Measurements from ENCODE around the gene ZNF384. TPM values are rescaled to one million over a fixed set of nuclear protein-coding genes. Genes with fewer than 3 reads are reported as not detected.
"Not testable (repeated sequence)": the region's sequence is repeated elsewhere in the genome, so short reads cannot be mapped to it uniquely, and the experiment has no call there.

The ZNF384 gene
- total RNA-seq, 2 experiments from 2014 or later, result 67.6 TPM

GRCh38 chr12:6708960-6709394 is 19.8 kb upstream of the ZNF384 start:
- Histone ChIP-seq H3K27ac (ENCODE audit: low read depth in 1 of 2, low read length in 2 of 2) (peak overlapping the region in 1 of 2 donors; percentile 52), H3K4me1 (ENCODE audit: insufficient read depth, low read length) (peaks cover 11% of the 10 kb centered on the region), H3K36me3 (ENCODE audit: insufficient read depth, low read length) (no peaks in the 10 kb centered on the region), H3K27me3 (ENCODE audit: control insufficient read depth in 1 of 2, insufficient read depth in 2 of 2, low read length in 2 of 2) (peaks cover 5 to 7% of the 10 kb centered on the region in 2 experiments), H3K4me3 (ENCODE audit: low read length) (peak overlapping the region; percentile 36), H3K9me3 (ENCODE audit: control insufficient read depth in 1 of 2, insufficient read depth in 1 of 2, low read length in 2 of 2) (no peaks in the 10 kb centered on the region)
- CTCF ChIA-PET, result no interaction called here
- Mint-ChIP-seq H3K27me3 (peaks cover 25% of the 10 kb centered on the region), H3K9me3 (no peaks in the 10 kb centered on the region), H3K4me1 (ENCODE audit: low read depth) (peaks cover 9% of the 10 kb centered on the region), H3K36me3 (ENCODE audit: low read depth) (no peaks in the 10 kb centered on the region), H3K27ac (peak overlapping the region; percentile 79), H3K4me3 (peak overlapping the region; percentile 87)
- TF ChIP-seq CTCF (IDR thresholded peaks at IDR 0.05), result no peak
- DNase-seq (peak in 4 of 14 experiments; percentile 16 to 67 (median 39)), ATAC-seq (ENCODE audit: poor library complexity) (peak; percentile 84)
- intact Hi-C loops (cut with DNase I, micrococcal nuclease), result no loop called here
- POLR2A ChIA-PET, result interaction anchor here (1.3 to 1.9 kb wide), 5 partner anchors 15 to 229 kb away, joined by 3 to 21 read pairs (median 3); partner anchors contain the start of genes COPS7A, SPSB2 and ZNF384

DNA sequence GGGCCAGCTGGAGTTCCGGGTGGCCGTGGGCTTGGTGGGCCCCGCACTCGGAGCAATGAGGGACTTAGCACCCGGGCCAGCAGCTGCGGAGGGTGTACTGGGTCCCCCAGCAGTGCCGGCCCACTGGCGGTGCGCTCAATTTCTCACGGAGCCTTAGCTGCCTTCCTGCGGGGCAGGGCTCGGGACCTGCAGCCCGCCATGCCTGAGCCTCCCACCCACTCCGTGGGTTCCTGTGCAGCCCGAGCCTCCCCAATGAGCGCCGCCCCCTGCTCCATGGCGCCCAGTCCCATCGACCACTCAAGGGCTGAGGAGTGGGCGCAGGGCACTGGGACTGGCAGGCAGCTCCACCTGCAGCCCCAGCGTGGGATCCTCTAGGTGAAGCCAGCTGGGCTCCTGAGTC is 19.2 kb upstream of the ZNF384 start:
- H3K36me3 Mint-ChIP-seq (ENCODE audit: low read depth); H3K36me3 ChIP-seq (ENCODE audit: insufficient read depth, low read length); CTCF ChIA-PET; H3K4me3 ChIP-seq (ENCODE audit: low read length); H3K27ac Mint-ChIP-seq; H3K4me1 Mint-ChIP-seq (ENCODE audit: low read depth); H3K4me3 Mint-ChIP-seq; H3K9me3 ChIP-seq (ENCODE audit: control insufficient read depth in 1 of 2, insufficient read depth in 1 of 2, low read length in 2 of 2); intact Hi-C loops (cut with DNase I, micrococcal nuclease); DNase-seq; H3K9me3 Mint-ChIP-seq; H3K27ac ChIP-seq (ENCODE audit: low read depth in 1 of 2, low read length in 2 of 2); ATAC-seq (ENCODE audit: poor library complexity): not testable (repeated sequence)
- H3K27me3 ChIP-seq (ENCODE audit: control insufficient read depth in 1 of 2, insufficient read depth in 2 of 2, low read length in 2 of 2), result peaks cover 10 to 12% of the 10 kb centered on the region in 2 experiments
- POLR2A ChIA-PET, result interaction anchor here (1.3 to 1.9 kb wide), 5 partner anchors 16 to 229 kb away, joined by 3 to 21 read pairs (median 3); partner anchors contain the start of genes COPS7A, SPSB2 and ZNF384
- H3K4me1 ChIP-seq (ENCODE audit: insufficient read depth, low read length), result peaks cover 11% of the 10 kb centered on the region
- peaks cover 32% of the 10 kb centered on the region for H3K27me3 Mint-ChIP-seq

DNA sequence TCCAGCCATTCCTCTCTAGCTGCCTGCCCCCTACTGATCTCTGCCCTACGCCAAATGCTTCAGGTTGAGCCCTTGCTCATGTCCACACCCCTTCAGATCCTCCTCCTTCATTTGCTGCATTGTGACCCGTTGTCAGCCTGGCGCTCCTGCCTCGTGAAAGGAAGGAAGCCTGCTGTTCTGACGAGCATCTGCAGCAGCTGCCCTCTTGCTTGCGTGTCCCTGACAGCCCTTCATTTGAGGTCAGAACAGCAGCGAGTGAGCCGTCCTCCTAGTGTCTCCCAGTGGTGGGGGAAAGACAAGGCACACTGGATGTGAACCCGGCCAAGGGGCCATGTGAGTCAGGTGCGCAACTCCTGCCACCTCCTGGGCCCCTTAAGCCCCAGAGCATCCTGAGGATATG is 14.5 kb upstream of the ZNF384 start:
- H3K36me3 Mint-ChIP-seq (ENCODE audit: low read depth), result no peaks in the 10 kb centered on the region
- intact Hi-C loops (cut with DNase I, micrococcal nuclease), result no loop called here

More for the DNA sequence above, 14.5 kb upstream of the ZNF384 start:
- ChIA-PET POLR2A (no interaction called here), CTCF (no interaction called here)
- H3K27ac ChIP-seq (ENCODE audit: low read depth in 1 of 2, low read length in 2 of 2), result no peak overlapping the region
- H3K27me3 ChIP-seq (ENCODE audit: control insufficient read depth in 1 of 2, insufficient read depth in 2 of 2, low read length in 2 of 2), result peaks cover 37 to 42% of the 10 kb centered on the region in 2 experiments
- no peaks in the 10 kb centered on the region for H3K9me3 ChIP-seq (ENCODE audit: control insufficient read depth in 1 of 2, insufficient read depth in 1 of 2, low read length in 2 of 2)
- H3K9me3 Mint-ChIP-seq, result no peaks in the 10 kb centered on the region
- peaks cover 20% of the 10 kb centered on the region for H3K4me1 ChIP-seq (ENCODE audit: insufficient read depth, low read length)
- H3K4me3 Mint-ChIP-seq, result no peak overlapping the region
- H3K4me3 ChIP-seq (ENCODE audit: low read length), result no peak overlapping the region
- peaks cover 59% of the 10 kb centered on the region for H3K27me3 Mint-ChIP-seq
- peak in 2 of 14 experiments; percentile 20 to 39 for DNase-seq
- no peaks in the 10 kb centered on the region for H3K36me3 ChIP-seq (ENCODE audit: insufficient read depth, low read length)
- no peak overlapping the region for H3K27ac Mint-ChIP-seq
- no peak for ATAC-seq (ENCODE audit: poor library complexity)
- no peak for TF ChIP-seq CTCF (IDR thresholded peaks at IDR 0.05)
- peaks cover 26% of the 10 kb centered on the region for H3K4me1 Mint-ChIP-seq (ENCODE audit: low read depth)

All from CD4-positive, alpha-beta T cell (primary cell).